ENCODE data around the gene TTC1. TPM values are rescaled to one million over a fixed set of nuclear protein-coding genes. Genes with fewer than 3 reads are reported as not detected.

TTC1 gene
- total and polyA plus RNA-seq, 11 donors, result 58.9 to 115 (median 83.6) TPM

GRCh38 chr5:159975462-159976019 is 33.4 kb upstream of the TTC1 start:
- DNase-seq (peak in 4 of 5 donors; percentile 22 to 37 (median 34)), ATAC-seq (peak; percentile 44 to 89 (median 87))
- TF ChIP-seq POLR2A (IDR thresholded peaks at IDR 0.05), result no peak
- peak in 4 of 12 donors; percentile 11 to 51 (median 25) for TF ChIP-seq CTCF (IDR thresholded peaks at IDR 0.05)
- Histone ChIP-seq H3K27me3 (peaks cover 0 to 36% (median 17%) of the 10 kb centered on the region in 9 donors), H3K4me1 (peaks cover 0 to 13% (median 9%) of the 10 kb centered on the region in 12 donors), H3K4me3 (no peak overlapping the region), H3K9me3 (no peaks in the 10 kb centered on the region), H3K27ac (peak overlapping the region in 5 of 12 donors; percentile 9 to 41 (median 24)), H3K36me3 (no peaks in the 10 kb centered on the region)
- WGBS, 4 donors, result 38 to 63% (median 49%) methylated on average over 2 of the region's 2 CpGs
- intact Hi-C loops (cut with DNase I), result loop anchor here in 1 of 10 donors (10.0 kb wide), 1 partner anchor 641 kb away; the partner anchor contains the start of gene IL12B

GRCh38 chr5:159976921-159977320 is 32.0 kb upstream of the TTC1 start:
- Histone ChIP-seq H3K36me3 (no peaks in the 10 kb centered on the region), H3K4me1 (peaks cover 0 to 13% (median 8%) of the 10 kb centered on the region in 12 donors), H3K27ac (no peak overlapping the region), H3K27me3 (peaks cover 0 to 22% (median 13%) of the 10 kb centered on the region in 9 donors), H3K4me3 (no peak overlapping the region), H3K9me3 (no peaks in the 10 kb centered on the region)
- intact Hi-C loops (cut with DNase I), result loop anchor here in 1 of 10 donors (10.0 kb wide), 1 partner anchor 642 kb away; the partner anchor contains the start of gene IL12B
- 91 to 95% (median 94%) methylated on average over 3 of the region's 3 CpGs for WGBS, 4 donors
- ATAC-seq (no peak), DNase-seq (no peak)
- TF ChIP-seq POLR2A (IDR thresholded peaks at IDR 0.05) (no peak), CTCF (IDR thresholded peaks at IDR 0.05) (no peak)

GRCh38 chr5:159978358-159978757 is 30.6 kb upstream of the TTC1 start:
- peaks cover 0 to 8% (median 1%) of the 10 kb centered on the region in 9 donors for H3K27me3 ChIP-seq
- DNase-seq (no peak), ATAC-seq (no peak)
- no peak for TF ChIP-seq CTCF (IDR thresholded peaks at IDR 0.05)
- no peak for TF ChIP-seq POLR2A (IDR thresholded peaks at IDR 0.05)
- no peak overlapping the region for H3K27ac ChIP-seq
- no peaks in the 10 kb centered on the region for H3K9me3 ChIP-seq
- 12 to 22% (median 14%) methylated on average over 2 of the region's 2 CpGs for WGBS, 4 donors
- no peaks in the 10 kb centered on the region for H3K36me3 ChIP-seq
- peaks cover 0 to 13% (median 8%) of the 10 kb centered on the region in 12 donors for H3K4me1 ChIP-seq
- intact Hi-C loops (cut with DNase I), result loop anchor here in 1 of 10 donors (10.0 kb wide), 1 partner anchor 644 kb away; the partner anchor contains the start of gene IL12B
- no peak overlapping the region for H3K4me3 ChIP-seq

GRCh38 chr5:159982421-159983173 is 26.3 kb upstream of the TTC1 start:
- peaks cover 0 to 9% (median 3%) of the 10 kb centered on the region in 12 donors for H3K4me1 ChIP-seq
- intact Hi-C loops (cut with DNase I), result loop anchor here in 3 of 10 donors (10.0 kb wide), 4 partner anchors 458 to 828 kb away; no protein-coding TSS in a partner anchor
- no peak overlapping the region for H3K27ac ChIP-seq
- no peak for TF ChIP-seq CTCF (IDR thresholded peaks at IDR 0.05)
- TF ChIP-seq POLR2A (IDR thresholded peaks at IDR 0.05), result no peak
- DNase-seq (no peak), ATAC-seq (no peak)
- H3K9me3 ChIP-seq, result no peaks in the 10 kb centered on the region
- H3K27me3 ChIP-seq, result peaks cover 0 to 18% (median 0%) of the 10 kb centered on the region in 9 donors
- no peak overlapping the region for H3K4me3 ChIP-seq
- whole genome bisulfite sequencing, 4 donors, result 79 to 91% (median 87%) methylated on average over 7 to 8 of the region's 8 CpGs
- no peaks in the 10 kb centered on the region for H3K36me3 ChIP-seq

All from heart left ventricle (tissue), 16 donors.